ENCODE data around the gene PYGO2. TPM values are rescaled to one million over a fixed set of nuclear protein-coding genes. Genes with fewer than 3 reads are reported as not detected.

The PYGO2 gene
- total and polyA plus RNA-seq, 7 experiments from 2014 or later = 33.0 to 69.5 (median 46.2) TPM

DNA sequence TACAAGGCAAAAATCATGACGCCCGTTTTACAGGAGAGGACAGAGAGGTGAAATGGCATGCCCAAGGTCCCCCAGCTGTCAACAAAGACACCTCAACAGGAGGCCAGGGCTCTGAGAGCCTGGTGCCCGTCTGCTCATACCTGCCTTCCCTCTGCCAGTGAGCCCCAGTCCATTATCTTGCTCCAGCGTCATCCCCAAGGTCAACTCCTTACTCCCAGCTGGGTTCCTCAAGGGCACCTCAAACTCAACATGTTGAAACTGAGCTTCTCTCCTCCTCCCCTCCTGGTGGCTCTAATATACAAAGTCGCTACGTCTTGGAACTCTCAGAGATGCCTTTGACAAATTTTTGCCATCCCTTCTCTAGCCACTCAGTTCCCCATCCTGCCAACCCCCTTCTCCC, 8.9 kb downstream of the PYGO2 start:
- peak overlapping the region; percentile 92 for H3K4me3 ChIP-seq (ENCODE audit: low read length)

DNA sequence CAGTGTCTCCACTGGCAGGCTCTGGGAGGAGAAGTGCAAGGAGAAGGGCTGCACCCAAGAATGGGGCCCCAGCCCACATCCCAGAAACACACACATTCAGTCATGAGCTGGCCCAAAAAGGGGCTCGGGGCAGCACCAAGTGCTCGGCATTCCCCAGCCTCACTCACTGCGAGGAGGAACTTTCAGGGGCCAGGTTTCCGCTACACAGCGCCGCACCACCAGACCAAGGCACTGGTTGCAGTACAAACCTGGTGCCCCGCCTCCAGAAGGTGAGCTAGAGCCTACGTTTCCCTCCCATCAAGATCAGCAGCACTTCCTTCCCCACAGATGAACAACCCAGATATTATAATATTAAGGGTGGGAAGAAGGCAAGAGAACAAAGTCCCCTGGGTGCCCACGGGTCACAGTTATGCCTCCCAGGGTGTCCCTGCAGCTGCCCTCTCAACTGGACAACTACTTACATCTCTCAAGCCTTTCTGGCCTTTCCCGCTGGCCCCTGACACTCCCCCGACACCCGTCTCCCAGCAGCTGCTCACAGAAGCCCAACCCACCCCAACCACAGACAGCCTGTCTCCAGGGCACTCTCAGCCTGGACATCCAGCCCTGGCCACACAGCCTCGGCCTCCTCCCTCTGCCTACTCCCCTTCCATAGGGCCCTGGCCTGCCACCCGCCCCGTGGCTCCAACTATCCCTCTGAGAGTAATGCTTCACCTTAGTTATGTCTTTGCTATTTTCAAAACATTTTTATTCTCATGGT, 9.5 kb downstream of the PYGO2 start:
- H3K4me3 ChIP-seq (ENCODE audit: low read length) = peak overlapping the region; percentile 92
- no peaks in the 10 kb centered on the region for H3K27me3 Mint-ChIP-seq
- H3K27me3 ChIP-seq (ENCODE audit: control insufficient read depth in 2 of 2, insufficient read depth in 2 of 2, low read length in 2 of 2) = no peaks in the 10 kb centered on the region
- H3K4me3 Mint-ChIP-seq = peak overlapping the region; percentile 92 to 99 (median 98)
- H3K27ac ChIP-seq (ENCODE audit: low read depth, low read length) = peak overlapping the region; percentile 96
- POLR2A ChIA-PET = interaction anchor here (0.6 to 8.7 kb wide), 7 partner anchors 9 to 92 kb away, joined by 3 to 136 read pairs (median 8); partner anchors contain the start of genes CKS1B, FLAD1, PMVK and PYGO2
- peak in 7 of 9 donors; percentile 63 to 78 (median 72) for DNase-seq
- CTCF ChIA-PET = interaction anchor here (0.6 to 9.3 kb wide), 7 partner anchors 10 to 282 kb away, joined by 3 to 101 read pairs (median 5); partner anchors contain the start of genes PMVK and PYGO2
- intact Hi-C loops (cut with micrococcal nuclease) = loop anchor here in 1 of 2 donors (10.0 kb wide), 2 partner anchors 547 to 987 kb away; partner anchors contain the start of genes CREB3L4, IL6R and SLC39A1
- H3K36me3 Mint-ChIP-seq = peaks cover 4 to 34% (median 15%) of the 10 kb centered on the region in 5 donors
- H3K4me1 Mint-ChIP-seq = peaks cover 60 to 76% (median 70%) of the 10 kb centered on the region in 7 donors
- peak overlapping the region; percentile 97 to 100 (median 99) for H3K27ac Mint-ChIP-seq
- H3K9me3 ChIP-seq (ENCODE audit: control insufficient read depth in 2 of 3, low read length in 3 of 3) = no peaks in the 10 kb centered on the region
- ATAC-seq = peak; percentile 40
- peaks cover 0 to 4% (median 0%) of the 10 kb centered on the region in 11 donors for H3K9me3 Mint-ChIP-seq
- peaks cover 55 to 60% of the 10 kb centered on the region in 2 donors for H3K4me1 ChIP-seq (ENCODE audit: control insufficient read depth in 2 of 2, insufficient read depth in 2 of 2, low read length in 2 of 2)
- H3K36me3 ChIP-seq (ENCODE audit: control insufficient read depth in 2 of 3, insufficient read depth in 3 of 3, low read length in 3 of 3) = peaks cover 20 to 37% (median 24%) of the 10 kb centered on the region in 3 experiments

More for the DNA sequence above, 8.9 kb downstream of the PYGO2 start:
- Mint-ChIP-seq H3K27me3 (no peaks in the 10 kb centered on the region), H3K36me3 (peaks cover 4 to 33% (median 13%) of the 10 kb centered on the region in 5 donors), H3K9me3 (peaks cover 0 to 4% (median 0%) of the 10 kb centered on the region in 11 donors), H3K4me3 (peak overlapping the region; percentile 92 to 99 (median 98)), H3K4me1 (peaks cover 61 to 81% (median 74%) of the 10 kb centered on the region in 7 donors), H3K27ac (peak overlapping the region; percentile 97 to 100 (median 99))
- H3K4me1 ChIP-seq (ENCODE audit: control insufficient read depth in 2 of 2, insufficient read depth in 2 of 2, low read length in 2 of 2) = peaks cover 55 to 60% of the 10 kb centered on the region in 2 donors
- H3K9me3 ChIP-seq (ENCODE audit: control insufficient read depth in 2 of 3, low read length in 3 of 3) = no peaks in the 10 kb centered on the region
- POLR2A ChIA-PET = interaction anchor here (0.6 to 8.7 kb wide), 8 partner anchors 8 to 113 kb away, joined by 3 to 136 read pairs (median 8); partner anchors contain the start of genes CKS1B, FLAD1, PMVK and PYGO2
- DNase-seq = no peak
- no peaks in the 10 kb centered on the region for H3K27me3 ChIP-seq (ENCODE audit: control insufficient read depth in 2 of 2, insufficient read depth in 2 of 2, low read length in 2 of 2)
- CTCF ChIA-PET = interaction anchor here (0.6 to 9.3 kb wide), 6 partner anchors 9 to 283 kb away, joined by 3 to 101 read pairs (median 6); partner anchors contain the start of gene PYGO2
- intact Hi-C loops (cut with micrococcal nuclease) = loop anchor here in 1 of 2 donors (10.0 kb wide), 2 partner anchors 548 to 988 kb away; partner anchors contain the start of genes CREB3L4, IL6R and SLC39A1
- peaks cover 15 to 31% (median 19%) of the 10 kb centered on the region in 3 experiments for H3K36me3 ChIP-seq (ENCODE audit: control insufficient read depth in 2 of 3, insufficient read depth in 3 of 3, low read length in 3 of 3)
- H3K27ac ChIP-seq (ENCODE audit: low read depth, low read length) = peak overlapping the region; percentile 96
- no peak for ATAC-seq

DNA sequence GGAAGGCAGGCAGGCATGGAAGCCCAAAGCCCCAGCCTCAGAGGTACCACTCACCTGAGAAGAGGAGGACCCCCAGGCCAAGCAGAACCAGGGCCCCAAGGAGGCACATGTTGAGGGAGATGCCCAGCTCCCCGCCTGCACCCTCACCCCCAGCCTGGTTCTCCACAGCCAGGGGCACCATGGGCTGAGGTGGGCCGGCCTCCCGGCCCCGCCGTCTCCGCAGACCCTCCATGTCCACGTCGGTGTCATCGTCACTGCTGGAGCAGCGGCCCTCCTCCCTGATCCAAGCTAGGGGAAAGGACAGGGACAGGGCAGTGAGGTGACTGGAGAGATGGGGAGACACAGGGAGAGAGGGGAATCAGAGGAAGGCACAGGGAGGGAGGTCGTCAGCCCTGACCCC, 13.5 kb downstream of the PYGO2 start:
- no peaks in the 10 kb centered on the region for H3K27me3 ChIP-seq (ENCODE audit: control insufficient read depth in 2 of 2, insufficient read depth in 2 of 2, low read length in 2 of 2)
- POLR2A ChIA-PET = interaction anchor here (1.2 to 2.5 kb wide), 4 partner anchors 8 to 52 kb away, joined by 3 to 7 read pairs (median 3); partner anchors contain the start of genes PBXIP1 and PMVK
- CTCF ChIA-PET = interaction anchor here (0.6 to 9.3 kb wide), 3 partner anchors 12 to 94 kb away, joined by 5 to 101 read pairs (median 6); no protein-coding TSS in a partner anchor
- H3K27ac ChIP-seq (ENCODE audit: low read depth, low read length) = peak overlapping the region; percentile 46
- no peak for DNase-seq
- Mint-ChIP-seq H3K4me3 (no peak overlapping the region), H3K27ac (peak overlapping the region in 2 of 9 donors; percentile 28 to 75), H3K36me3 (peaks cover 4 to 28% (median 15%) of the 10 kb centered on the region in 5 donors), H3K27me3 (no peaks in the 10 kb centered on the region), H3K9me3 (peaks cover 0 to 3% (median 0%) of the 10 kb centered on the region in 11 donors), H3K4me1 (peaks cover 42 to 53% (median 48%) of the 10 kb centered on the region in 7 donors)
- ATAC-seq = no peak
- H3K9me3 ChIP-seq (ENCODE audit: control insufficient read depth in 2 of 3, low read length in 3 of 3) = no peaks in the 10 kb centered on the region
- no peak overlapping the region for H3K4me3 ChIP-seq (ENCODE audit: low read length)
- H3K4me1 ChIP-seq (ENCODE audit: control insufficient read depth in 2 of 2, insufficient read depth in 2 of 2, low read length in 2 of 2) = peaks cover 40 to 41% of the 10 kb centered on the region in 2 donors
- H3K36me3 ChIP-seq (ENCODE audit: control insufficient read depth in 2 of 3, insufficient read depth in 3 of 3, low read length in 3 of 3) = peaks cover 20 to 66% (median 27%) of the 10 kb centered on the region in 3 experiments
- intact Hi-C loops (cut with micrococcal nuclease) = no loop called here

DNA sequence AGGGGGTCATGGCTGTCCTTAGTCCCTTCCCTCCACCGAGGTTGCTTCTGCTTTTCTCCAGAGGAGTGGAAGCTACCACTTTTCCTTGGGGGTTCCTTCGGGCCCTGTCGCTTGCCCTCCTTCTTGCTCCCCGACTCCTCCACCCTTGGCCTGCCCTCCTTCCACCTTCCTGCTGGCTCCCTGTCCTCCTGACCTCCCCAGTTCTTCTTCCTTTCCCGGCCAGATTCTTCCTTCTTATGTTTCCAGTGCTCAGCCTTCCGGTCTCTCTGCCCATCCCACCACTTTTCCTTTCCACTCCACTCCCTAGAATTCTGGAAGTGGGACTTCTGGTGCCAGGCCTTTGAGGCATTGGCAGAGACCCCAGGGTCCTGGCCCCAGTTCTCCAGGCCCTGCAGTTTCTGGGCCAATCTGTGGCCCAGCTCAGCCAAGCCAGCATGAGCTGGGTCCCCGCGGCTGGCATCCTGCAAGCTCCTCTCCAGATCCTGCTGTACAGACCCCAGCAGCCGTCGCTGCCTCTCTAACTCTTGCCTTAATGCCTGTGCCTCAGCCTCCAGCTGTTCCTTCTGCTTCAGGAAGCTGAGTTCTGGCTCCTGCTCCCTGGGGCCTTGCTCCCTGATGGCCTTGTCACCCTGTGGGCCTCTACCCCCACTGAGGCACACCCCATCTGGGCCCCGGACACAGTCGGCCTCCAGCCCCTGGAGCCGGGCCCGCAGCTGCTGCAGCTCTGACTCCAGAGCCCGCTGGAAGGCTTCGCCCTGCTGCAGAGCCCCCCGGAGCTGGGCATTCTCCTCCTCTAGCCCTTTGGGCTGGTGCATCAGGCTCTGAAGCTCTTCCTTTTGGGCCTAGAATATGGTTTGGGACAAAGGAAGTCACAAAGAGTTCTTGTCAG, 15.4 kb downstream of the PYGO2 start:
- H3K27me3 ChIP-seq (ENCODE audit: control insufficient read depth in 2 of 2, insufficient read depth in 2 of 2, low read length in 2 of 2) = no peaks in the 10 kb centered on the region
- DNase-seq (no peak), ATAC-seq (no peak)
- intact Hi-C loops (cut with micrococcal nuclease) = no loop called here
- Mint-ChIP-seq H3K27ac (peak overlapping the region in 5 of 9 donors; percentile 20 to 65 (median 41)), H3K36me3 (peaks cover 4 to 23% (median 15%) of the 10 kb centered on the region in 5 donors), H3K9me3 (peaks cover 0 to 3% (median 0%) of the 10 kb centered on the region in 11 donors), H3K4me3 (peak overlapping the region in 2 of 10 donors; percentile 20 to 25), H3K27me3 (no peaks in the 10 kb centered on the region), H3K4me1 (peaks cover 35 to 53% (median 45%) of the 10 kb centered on the region in 7 donors)
- peaks cover 39 to 42% of the 10 kb centered on the region in 2 donors for H3K4me1 ChIP-seq (ENCODE audit: control insufficient read depth in 2 of 2, insufficient read depth in 2 of 2, low read length in 2 of 2)
- peaks cover 19 to 61% (median 27%) of the 10 kb centered on the region in 3 experiments for H3K36me3 ChIP-seq (ENCODE audit: control insufficient read depth in 2 of 3, insufficient read depth in 3 of 3, low read length in 3 of 3)
- no peak overlapping the region for H3K4me3 ChIP-seq (ENCODE audit: low read length)
- H3K9me3 ChIP-seq (ENCODE audit: control insufficient read depth in 2 of 3, low read length in 3 of 3) = no peaks in the 10 kb centered on the region
- CTCF ChIA-PET = interaction anchor here (0.6 to 1.0 kb wide), 2 partner anchors 279 to 384 kb away, joined by 3 read pairs; no protein-coding TSS in a partner anchor
- H3K27ac ChIP-seq (ENCODE audit: low read depth, low read length) = no peak overlapping the region
- POLR2A ChIA-PET = interaction anchor here (0.5 to 2.5 kb wide), 6 partner anchors 8 to 1009 kb away, joined by 3 to 8 read pairs (median 5); partner anchors contain the start of genes PMVK and PYGO2

GRCh38 chr1:154945160-154945961, 16.2 kb downstream of the PYGO2 start:
- Histone ChIP-seq H3K36me3 (ENCODE audit: control insufficient read depth in 2 of 3, insufficient read depth in 3 of 3, low read length in 3 of 3) (peaks cover 11 to 52% (median 22%) of the 10 kb centered on the region in 3 experiments), H3K4me1 (ENCODE audit: control insufficient read depth in 2 of 2, insufficient read depth in 2 of 2, low read length in 2 of 2) (peaks cover 38 to 39% of the 10 kb centered on the region in 2 donors), H3K4me3 (ENCODE audit: low read length) (no peak overlapping the region), H3K27ac (ENCODE audit: low read depth, low read length) (peak overlapping the region; percentile 65), H3K27me3 (ENCODE audit: control insufficient read depth in 2 of 2, insufficient read depth in 2 of 2, low read length in 2 of 2) (no peaks in the 10 kb centered on the region), H3K9me3 (ENCODE audit: control insufficient read depth in 2 of 3, low read length in 3 of 3) (no peaks in the 10 kb centered on the region)
- intact Hi-C loops (cut with micrococcal nuclease) = no loop called here
- ATAC-seq (no peak), DNase-seq (no peak)
- ChIA-PET CTCF (interaction anchor here (0.6 to 2.3 kb wide), 6 partner anchors 9 to 386 kb away, joined by 3 to 18 read pairs (median 3); partner anchors contain the start of gene PMVK), POLR2A (interaction anchor here (0.5 to 2.5 kb wide), 8 partner anchors 8 to 1010 kb away, joined by 3 to 8 read pairs (median 4); partner anchors contain the start of genes PMVK and PYGO2)
- peaks cover 0 to 18% (median 10%) of the 10 kb centered on the region in 5 donors for H3K36me3 Mint-ChIP-seq
- H3K4me1 Mint-ChIP-seq = peaks cover 37 to 54% (median 45%) of the 10 kb centered on the region in 7 donors
- no peaks in the 10 kb centered on the region for H3K27me3 Mint-ChIP-seq
- peaks cover 0 to 3% (median 0%) of the 10 kb centered on the region in 11 donors for H3K9me3 Mint-ChIP-seq
- no peak overlapping the region for H3K4me3 Mint-ChIP-seq
- H3K27ac Mint-ChIP-seq = peak overlapping the region in 3 of 9 donors; percentile 31 to 88 (median 41)

All from naive thymus-derived CD4-positive, alpha-beta T cell (primary cell).